ENCODE measurements around the gene TANGO2.

TANGO2 gene

GRCh38 chr22:19997561-19998231 is 23.2 kb upstream of the TANGO2 start:
- no peak for DNase-seq

- DNase-seq = no peak
Measured at GRCh38 chr22:19998232-19998951, 22.5 kb upstream of the TANGO2 start.

- DNase-seq = no peak
Measured at GRCh38 chr22:19998991-19999820, 21.7 kb upstream of the TANGO2 start.

GRCh38 chr22:20000246-20001081 is 20.4 kb upstream of the TANGO2 start:
- DNase-seq = no peak

- DNase-seq = no peak
Measured at GRCh38 chr22:20001082-20001638, 19.8 kb upstream of the TANGO2 start.

- no peak for DNase-seq
Measured at GRCh38 chr22:20002128-20002527, 18.8 kb upstream of the TANGO2 start.

GRCh38 chr22:20002636-20003035 is 18.3 kb upstream of the TANGO2 start:
- no peak for DNase-seq

- no peak for DNase-seq
Measured at GRCh38 chr22:20003304-20003703, 17.6 kb upstream of the TANGO2 start.

GRCh38 chr22:20004464-20004863 is 16.4 kb upstream of the TANGO2 start:
- DNase-seq = no peak

- no peak for DNase-seq
Measured at GRCh38 chr22:20008221-20008995, 12.5 kb upstream of the TANGO2 start.

- no peak for DNase-seq
Measured at GRCh38 chr22:20009018-20009491, 11.9 kb upstream of the TANGO2 start.

GRCh38 chr22:20009582-20010306 is 11.2 kb upstream of the TANGO2 start:
- no peak for DNase-seq

- no peak for DNase-seq
Measured at GRCh38 chr22:20010307-20011122, 10.4 kb upstream of the TANGO2 start.

- no peak for DNase-seq
Measured at GRCh38 chr22:20011123-20011992, 9.6 kb upstream of the TANGO2 start.

- DNase-seq = no peak
Measured at GRCh38 chr22:20011993-20012740, 8.7 kb upstream of the TANGO2 start.

GRCh38 chr22:20012741-20013331 is 8.1 kb upstream of the TANGO2 start:
- no peak for DNase-seq

GRCh38 chr22:20013382-20013871 is 7.5 kb upstream of the TANGO2 start:
- DNase-seq = no peak
